AG04450 (cell line): ENCODE measurements around the gene EMD. TPM values are rescaled to one million over a fixed set of nuclear protein-coding genes. Genes with fewer than 3 reads are reported as not detected.
"Not testable (repeated sequence)": the region's sequence is repeated elsewhere in the genome, so short reads cannot be mapped to it uniquely, and the experiment has no call there.

Source experiments
- CTCF ChIA-PET: fragments of 300-600, 350-600 bp; formaldehyde crosslinking; extraction: SDS; loops from one replicate; lab custom pipeline; 2022; ENCODE audit warnings: antibody characterized with exemption, inconsistent platforms; lab: Charles Lee
- POLR2A ChIA-PET: fragments of 350-600 bp; formaldehyde crosslinking; extraction: SDS; loops from one replicate; lab custom pipeline; 2021; ENCODE audit warnings: antibody characterized with exemption, inconsistent platforms; lab: Yijun Ruan, JAX
- DNase-seq: peaks from one replicate; pipeline ENCODE4 v3.0.0-alpha.2; 2011; ENCODE audit warnings: low read depth, low spot score
- H3K27ac ChIP-seq: one replicate; pipeline ENCODE4 v1.5.1; 2012; ENCODE audit warnings: low read depth, low read length, control low read depth
- H3K27me3 ChIP-seq: one replicate; pipeline ENCODE4 v1.6.0; 2012; ENCODE audit warnings: low read length; ENCODE audit not compliant: control insufficient read depth, insufficient read depth
- H3K4me3 ChIP-seq: 2 replicates; pipeline ENCODE4 v1.5.1; 2011; ENCODE audit warnings: mild to moderate bottlenecking, low read depth, low read length, control low read depth
- H3K9me3 ChIP-seq: 2 replicates; pipeline ENCODE4 v1.5.1; 2012; ENCODE audit warnings: low read length; ENCODE audit not compliant: control insufficient read depth, insufficient read depth
- polyA plus RNA-seq: library from polyadenylated mRNA; depleted of rRNA; stranded (reverse); fragments of >200 nt; gene quantifications from 2 replicates; pipeline ENCODE4 v1.2.3, GENCODE V29; 2011
- TF ChIP-seq, protein P1 (sequence below): IDR thresholded peaks from 2 replicates; pipeline ENCODE4 v1.5.1; 2011; ENCODE audit warnings: low read depth, low read length, control low read depth, inconsistent platforms

The EMD gene
- polyA plus RNA-seq, 1 experiment, result 30.2 TPM

GRCh38 chrX:154396363-154396762, 17.3 kb downstream of the EMD start:
- CTCF ChIA-PET, result interaction anchor here (0.6 kb wide), 1 partner anchor 142 kb away, joined by 3 read pairs; no protein-coding TSS in a partner anchor
- H3K4me3 ChIP-seq, H3K9me3 ChIP-seq, POLR2A ChIA-PET, DNase-seq, H3K27ac ChIP-seq, H3K27me3 ChIP-seq: not testable (repeated sequence)

DNA sequence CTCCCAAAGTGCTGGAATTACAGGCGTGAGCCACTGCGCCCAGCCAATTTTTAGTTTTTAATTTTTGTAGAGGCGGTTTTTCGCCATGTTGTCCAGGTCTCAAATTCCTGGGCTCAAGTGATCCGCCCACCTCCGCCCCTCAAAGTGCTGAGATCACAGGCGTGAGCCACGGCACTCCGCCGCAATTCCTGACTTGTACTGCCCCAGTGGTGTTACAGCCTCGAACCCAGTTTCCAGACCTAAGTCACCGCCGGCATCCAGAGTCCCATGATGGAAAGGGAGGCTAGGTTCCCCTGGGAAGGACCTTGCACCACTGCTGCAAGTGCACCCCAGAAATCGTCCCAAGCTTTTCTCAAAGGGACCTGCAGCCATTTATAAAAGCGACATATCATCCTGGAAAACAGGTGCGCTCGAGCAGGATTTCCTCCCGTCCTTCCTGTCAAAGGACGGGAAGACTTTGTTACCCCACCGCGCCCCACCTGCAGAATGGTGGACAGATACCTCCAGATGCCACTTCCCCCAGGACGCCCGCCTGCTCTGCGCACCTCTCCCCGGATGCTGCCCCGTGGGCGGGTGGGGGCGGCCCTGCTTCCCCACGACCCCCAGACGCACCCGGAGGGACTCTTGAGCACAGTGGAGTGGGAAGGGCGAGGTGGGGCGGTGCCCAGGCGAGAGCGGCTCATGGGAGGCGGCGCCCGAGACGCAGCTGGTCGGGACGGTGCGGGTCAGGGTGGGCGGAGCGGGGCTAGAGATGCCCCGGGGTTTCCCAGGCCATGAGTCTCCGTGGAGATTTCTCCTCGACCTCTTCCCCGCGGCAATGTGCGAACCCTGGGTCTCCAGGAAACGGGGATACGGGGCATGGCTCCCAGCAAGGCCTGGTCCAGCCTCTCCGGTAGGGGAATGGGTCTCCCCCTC, 18.1 kb downstream of the EMD start:
- ChIA-PET CTCF (interaction anchor here (0.6 to 1.8 kb wide), 3 partner anchors 13 to 141 kb away, joined by 3 to 7 read pairs (median 3); partner anchors contain the start of gene DNASE1L1), POLR2A (interaction anchor here (0.6 to 1.8 kb wide), 9 partner anchors 10 to 134 kb away, joined by 3 to 12 read pairs (median 4); partner anchors contain the start of genes ATP6AP1 and DNASE1L1)
- no peak for DNase-seq
- Histone ChIP-seq H3K9me3 (no peaks in the 10 kb centered on the region), H3K4me3 (peak overlapping the region; percentile 60), H3K27me3 (no peaks in the 10 kb centered on the region), H3K27ac (peak overlapping the region; percentile 98)
- TF ChIP-seq, protein P1, sequence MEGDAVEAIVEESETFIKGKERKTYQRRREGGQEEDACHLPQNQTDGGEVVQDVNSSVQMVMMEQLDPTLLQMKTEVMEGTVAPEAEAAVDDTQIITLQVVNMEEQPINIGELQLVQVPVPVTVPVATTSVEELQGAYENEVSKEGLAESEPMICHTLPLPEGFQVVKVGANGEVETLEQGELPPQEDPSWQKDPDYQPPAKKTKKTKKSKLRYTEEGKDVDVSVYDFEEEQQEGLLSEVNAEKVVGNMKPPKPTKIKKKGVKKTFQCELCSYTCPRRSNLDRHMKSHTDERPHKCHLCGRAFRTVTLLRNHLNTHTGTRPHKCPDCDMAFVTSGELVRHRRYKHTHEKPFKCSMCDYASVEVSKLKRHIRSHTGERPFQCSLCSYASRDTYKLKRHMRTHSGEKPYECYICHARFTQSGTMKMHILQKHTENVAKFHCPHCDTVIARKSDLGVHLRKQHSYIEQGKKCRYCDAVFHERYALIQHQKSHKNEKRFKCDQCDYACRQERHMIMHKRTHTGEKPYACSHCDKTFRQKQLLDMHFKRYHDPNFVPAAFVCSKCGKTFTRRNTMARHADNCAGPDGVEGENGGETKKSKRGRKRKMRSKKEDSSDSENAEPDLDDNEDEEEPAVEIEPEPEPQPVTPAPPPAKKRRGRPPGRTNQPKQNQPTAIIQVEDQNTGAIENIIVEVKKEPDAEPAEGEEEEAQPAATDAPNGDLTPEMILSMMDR, result no peak

DNA sequence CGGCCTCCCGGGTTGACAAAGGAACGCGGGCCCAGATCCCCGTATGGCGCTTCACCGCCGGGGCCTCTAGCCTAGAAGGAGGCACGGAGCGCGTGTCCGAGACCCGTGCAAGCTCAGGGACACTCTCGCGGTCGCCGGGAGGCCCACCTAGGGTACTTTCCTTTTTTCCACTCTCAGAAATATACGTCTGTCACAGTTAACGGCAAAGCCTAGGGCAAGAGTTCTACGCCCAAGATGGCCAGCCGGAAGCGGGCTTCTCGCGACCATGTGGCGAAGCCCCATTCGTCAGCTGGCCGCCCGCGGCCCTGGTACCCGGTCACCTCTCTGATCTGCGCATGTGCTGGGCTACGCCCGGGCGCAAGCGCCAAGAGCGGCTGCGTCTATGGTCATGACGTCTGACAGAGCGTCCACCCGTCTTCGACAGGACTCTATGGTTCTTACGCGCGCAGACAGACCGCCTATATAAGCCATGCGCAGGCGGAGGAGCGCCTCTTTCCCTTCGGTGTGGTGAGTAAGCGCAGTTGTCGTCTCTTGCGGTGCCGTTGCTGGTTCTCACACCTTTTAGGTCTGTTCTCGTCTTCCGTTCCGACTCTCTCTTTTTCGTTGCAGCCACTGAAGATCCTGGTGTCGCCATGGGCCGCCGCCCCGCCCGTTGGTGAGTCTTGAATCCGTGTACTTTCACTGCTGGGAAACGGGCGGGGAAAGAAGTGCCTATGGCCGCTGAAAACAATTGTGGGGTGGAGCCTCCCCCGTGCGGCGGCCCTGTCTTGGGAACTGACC, 19.0 kb downstream of the EMD start, which contains the start of gene RPL10:
Gene RPL10 (plus strand): TSS at position 490 of the 780 bp plus-strand sequence. CDS start 143 bp downstream, at position 633.
- TF ChIP-seq, protein P1, result no peak

DNA sequence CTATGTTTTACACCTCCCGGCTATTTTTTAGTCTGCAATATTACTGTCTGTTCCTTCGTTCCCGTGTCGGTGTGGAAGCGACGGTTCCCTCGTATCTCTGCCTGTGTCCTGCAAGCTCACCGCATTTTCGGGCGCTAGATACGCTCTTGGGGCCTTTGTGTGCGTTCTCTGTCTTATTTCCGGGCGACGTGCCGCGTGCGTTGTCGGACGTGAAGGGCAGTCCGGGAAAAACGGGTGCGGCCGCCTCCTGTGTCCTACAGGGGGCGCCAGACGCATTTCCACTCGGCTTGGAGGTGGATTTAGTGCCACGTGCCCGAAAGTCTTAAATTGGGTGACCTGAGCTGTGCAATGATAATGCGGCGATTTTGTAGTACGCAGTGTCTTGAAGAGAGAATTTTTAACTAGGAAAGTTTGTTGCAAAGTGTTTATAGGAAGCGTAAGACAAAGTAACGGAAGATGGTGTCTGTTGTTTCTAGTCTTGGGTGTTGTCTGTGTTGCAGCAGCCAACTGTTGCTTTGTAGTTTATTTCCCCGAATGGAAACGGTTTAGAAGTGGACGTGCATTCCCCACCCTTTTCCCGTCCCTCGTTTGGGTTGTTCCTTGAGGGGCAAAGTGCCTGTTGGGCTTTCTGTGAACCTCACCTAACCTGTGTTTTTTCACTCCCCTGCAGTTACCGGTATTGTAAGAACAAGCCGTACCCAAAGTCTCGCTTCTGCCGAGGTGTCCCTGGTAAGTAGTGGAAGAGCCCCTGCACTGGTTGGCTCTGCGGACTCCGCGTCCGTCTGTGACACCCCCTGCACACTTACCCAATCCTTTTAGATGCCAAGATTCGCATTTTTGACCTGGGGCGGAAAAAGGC, 19.8 kb downstream of the EMD start:
- ChIA-PET CTCF (interaction anchor here (0.6 to 1.8 kb wide), 6 partner anchors 11 to 140 kb away, joined by 3 to 7 read pairs (median 4); partner anchors contain the start of gene DNASE1L1), POLR2A (interaction anchor here (0.8 to 1.8 kb wide), 6 partner anchors 8 to 131 kb away, joined by 3 to 12 read pairs (median 4); partner anchors contain the start of gene DNASE1L1)
- DNase-seq, result no peak
- Histone ChIP-seq H3K9me3 (no peaks in the 10 kb centered on the region), H3K27me3 (no peaks in the 10 kb centered on the region), H3K27ac (peak overlapping the region; percentile 98), H3K4me3 (peak overlapping the region; percentile 84)
- TF ChIP-seq, protein P1, result peak; percentile 71

More for the DNA sequence above, 19.0 kb downstream of the EMD start, which contains the start of gene RPL10:
- ChIA-PET POLR2A (interaction anchor here (0.6 to 1.8 kb wide), 10 partner anchors 9 to 133 kb away, joined by 3 to 12 read pairs (median 4); partner anchors contain the start of genes ATP6AP1 and DNASE1L1), CTCF (interaction anchor here (1.1 to 1.8 kb wide), 3 partner anchors 12 to 133 kb away, joined by 3 to 7 read pairs (median 5); partner anchors contain the start of gene DNASE1L1)
- Histone ChIP-seq H3K27me3 (no peaks in the 10 kb centered on the region), H3K4me3 (peak within 1 kb of the TSS; percentile 84), H3K9me3 (no peaks in the 10 kb centered on the region), H3K27ac (peak within 1 kb of the TSS; percentile 98)
- peak; percentile 94 for DNase-seq
